ENCODE measurements around the gene PYDC2. TPM values are rescaled to one million over a fixed set of nuclear protein-coding genes. Genes with fewer than 3 reads are reported as not detected.

The PYDC2 gene
- total and polyA plus RNA-seq, 2 donors (not counting 1 experiment from before 2014, with no cell fraction given) = not detected

DNA sequence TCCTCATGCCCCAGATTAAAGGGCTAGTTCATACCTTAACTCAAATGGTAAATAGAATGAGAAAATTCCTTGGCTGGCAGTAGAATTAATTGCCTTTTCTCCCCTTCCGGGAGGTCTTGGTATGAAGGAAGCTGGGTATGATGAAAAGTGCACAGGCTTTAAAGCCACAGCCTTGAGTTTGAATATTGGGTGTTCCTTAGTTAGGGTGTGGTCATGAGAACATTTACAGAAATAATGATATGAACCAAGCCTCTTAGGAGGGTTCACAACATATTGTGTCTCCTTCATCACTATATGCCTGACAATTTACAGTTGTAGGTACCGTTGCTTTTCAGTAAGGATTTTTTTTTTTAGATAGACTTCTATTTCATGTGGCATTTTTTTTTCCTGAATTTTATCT lies 48.1 kb downstream of the PYDC2 start:
- no peaks in the 10 kb centered on the region for H3K4me1 ChIP-seq (ENCODE audit: control insufficient read depth, extremely low read depth, insufficient read depth, low read length)
- H3K9me3 ChIP-seq (ENCODE audit: control insufficient read depth, insufficient read depth, low read depth, low read length) = no peaks in the 10 kb centered on the region
- H3K27me3 ChIP-seq (ENCODE audit: control insufficient read depth, insufficient read depth, low read length) = no peaks in the 10 kb centered on the region
- no peaks in the 10 kb centered on the region for H3K79me2 ChIP-seq (ENCODE audit: control insufficient read depth, insufficient read depth, low read length)
- H2AFZ ChIP-seq (ENCODE audit: low read length) = no peak overlapping the region
- H3K36me3 ChIP-seq (ENCODE audit: control insufficient read depth, insufficient read depth, low read length) = no peaks in the 10 kb centered on the region
- H4K20me1 ChIP-seq (ENCODE audit: control insufficient read depth, extremely low read depth, insufficient read depth, low read length) = no peaks in the 10 kb centered on the region
- no peak overlapping the region for H3K27ac ChIP-seq (ENCODE audit: insufficient read depth, low read length)
- H3K4me3 ChIP-seq (replicated peaks in 1 of 4; ENCODE audit: control extremely low read depth in 1 of 4, insufficient read depth in 1 of 4, low read depth in 3 of 4, low read length in 4 of 4) = no peak overlapping the region
- H3K4me2 ChIP-seq (ENCODE audit: extremely low read depth, insufficient read depth, low read length) = no peak overlapping the region
- TF ChIP-seq, protein P1, sequence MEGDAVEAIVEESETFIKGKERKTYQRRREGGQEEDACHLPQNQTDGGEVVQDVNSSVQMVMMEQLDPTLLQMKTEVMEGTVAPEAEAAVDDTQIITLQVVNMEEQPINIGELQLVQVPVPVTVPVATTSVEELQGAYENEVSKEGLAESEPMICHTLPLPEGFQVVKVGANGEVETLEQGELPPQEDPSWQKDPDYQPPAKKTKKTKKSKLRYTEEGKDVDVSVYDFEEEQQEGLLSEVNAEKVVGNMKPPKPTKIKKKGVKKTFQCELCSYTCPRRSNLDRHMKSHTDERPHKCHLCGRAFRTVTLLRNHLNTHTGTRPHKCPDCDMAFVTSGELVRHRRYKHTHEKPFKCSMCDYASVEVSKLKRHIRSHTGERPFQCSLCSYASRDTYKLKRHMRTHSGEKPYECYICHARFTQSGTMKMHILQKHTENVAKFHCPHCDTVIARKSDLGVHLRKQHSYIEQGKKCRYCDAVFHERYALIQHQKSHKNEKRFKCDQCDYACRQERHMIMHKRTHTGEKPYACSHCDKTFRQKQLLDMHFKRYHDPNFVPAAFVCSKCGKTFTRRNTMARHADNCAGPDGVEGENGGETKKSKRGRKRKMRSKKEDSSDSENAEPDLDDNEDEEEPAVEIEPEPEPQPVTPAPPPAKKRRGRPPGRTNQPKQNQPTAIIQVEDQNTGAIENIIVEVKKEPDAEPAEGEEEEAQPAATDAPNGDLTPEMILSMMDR (conservative IDR thresholded peaks at IDR 0.05 in 1 of 2, IDR thresholded peaks at IDR 0.05 in 1 of 2; ENCODE audit: low read depth in 1 of 2, low read length in 2 of 2) = no peak
- TF ChIP-seq EZH2 (IDR thresholded peaks at IDR 0.05; ENCODE audit: low read length, missing control alignments) = no peak
- no peak overlapping the region for H3K9ac ChIP-seq (ENCODE audit: insufficient read depth, low read length)
- no peak for DNase-seq (ENCODE audit: low read depth in 2 of 2)

Other genes with a start within 250 kb of the PYDC2 start
- gene CCDC50, start 131.8 kb upstream of the PYDC2 start, total RNA-seq = 77.0 and 114 TPM in 2 replicates
- gene CCDC50, start 131.8 kb upstream of the PYDC2 start, polyA plus RNA-seq = 109 and 118 TPM in 2 replicates
- gene UTS2B, start 130.6 kb upstream of the PYDC2 start, total RNA-seq = 0.51 and 0.99 TPM in 2 replicates
- 1.3 and 1.7 TPM in 2 replicates for gene UTS2B, start 130.6 kb upstream of the PYDC2 start, polyA plus RNA-seq